ENCODE data around the gene OR5I1.
A peak's percentile ranks its signal among the peaks of the same experiment; 100 is the strongest.
"Not testable (repeated sequence)": the region's sequence is repeated elsewhere in the genome, so short reads cannot be mapped to it uniquely, and the experiment has no call there.

The OR5I1 gene

GRCh38 chr11:55936300-55936699 is at the start of gene OR5I1:
Gene OR5I1 (minus strand): TSS chr11:55936400. CDS start chr11:55936400, 0 bp downstream.
- DNase-seq, result no peak

- no peak for DNase-seq
Measured at GRCh38 chr11:55970935-55971334, 34.7 kb upstream of the OR5I1 start.

- no peak for DNase-seq
Measured at GRCh38 chr11:55969845-55970244, 33.6 kb upstream of the OR5I1 start, which contains the start of gene OR10AG1. Gene OR10AG1 (minus strand): TSS chr11:55969945. CDS start chr11:55969907, 38 bp downstream.

- DNase-seq, result peak; percentile 92
Measured at GRCh38 chr11:55967914-55968313, 31.7 kb upstream of the OR5I1 start.

- DNase-seq, result peak; percentile 33
Measured at GRCh38 chr11:55966391-55966790, 30.2 kb upstream of the OR5I1 start.

GRCh38 chr11:55956521-55956920 is 20.3 kb upstream of the OR5I1 start:
- no peak for DNase-seq

GRCh38 chr11:55949330-55949729 is 13.1 kb upstream of the OR5I1 start:
- DNase-seq, result no peak

GRCh38 chr11:55942785-55943392 is 6.7 kb upstream of the OR5I1 start:
- DNase-seq, result peak; percentile 72

- no peak for DNase-seq
Measured at GRCh38 chr11:55920537-55920936, 15.7 kb downstream of the OR5I1 start.

GRCh38 chr11:55914482-55914881 is 21.7 kb downstream of the OR5I1 start, which contains the start of gene OR5W2:
Gene OR5W2 (minus strand): TSS chr11:55914582. CDS start chr11:55914582, 0 bp downstream.
- DNase-seq, result no peak

- DNase-seq, result no peak
Measured at GRCh38 chr11:55902308-55902707, 33.9 kb downstream of the OR5I1 start.

GRCh38 chr11:55895216-55895615 is 41.0 kb downstream of the OR5I1 start:
- DNase-seq, result no peak

GRCh38 chr11:55885481-55885880 is 50.7 kb downstream of the OR5I1 start:
- not testable (repeated sequence) for DNase-seq
